GM12872 (cell line): ENCODE data around the gene CDH22.

ENCODE experiments used
- TF ChIP-seq, protein P1 (sequence below): IDR thresholded peaks from 3 replicates; pipeline ENCODE4 v1.5.1; 2011; ENCODE audit warnings: low read depth, mild to moderate bottlenecking, low read length, moderate library complexity; ENCODE audit not compliant: insufficient read depth

CDH22 gene

GRCh38 chr20:46242390-46242789 is 65.9 kb downstream of the CDH22 start:
- TF ChIP-seq, protein P1, sequence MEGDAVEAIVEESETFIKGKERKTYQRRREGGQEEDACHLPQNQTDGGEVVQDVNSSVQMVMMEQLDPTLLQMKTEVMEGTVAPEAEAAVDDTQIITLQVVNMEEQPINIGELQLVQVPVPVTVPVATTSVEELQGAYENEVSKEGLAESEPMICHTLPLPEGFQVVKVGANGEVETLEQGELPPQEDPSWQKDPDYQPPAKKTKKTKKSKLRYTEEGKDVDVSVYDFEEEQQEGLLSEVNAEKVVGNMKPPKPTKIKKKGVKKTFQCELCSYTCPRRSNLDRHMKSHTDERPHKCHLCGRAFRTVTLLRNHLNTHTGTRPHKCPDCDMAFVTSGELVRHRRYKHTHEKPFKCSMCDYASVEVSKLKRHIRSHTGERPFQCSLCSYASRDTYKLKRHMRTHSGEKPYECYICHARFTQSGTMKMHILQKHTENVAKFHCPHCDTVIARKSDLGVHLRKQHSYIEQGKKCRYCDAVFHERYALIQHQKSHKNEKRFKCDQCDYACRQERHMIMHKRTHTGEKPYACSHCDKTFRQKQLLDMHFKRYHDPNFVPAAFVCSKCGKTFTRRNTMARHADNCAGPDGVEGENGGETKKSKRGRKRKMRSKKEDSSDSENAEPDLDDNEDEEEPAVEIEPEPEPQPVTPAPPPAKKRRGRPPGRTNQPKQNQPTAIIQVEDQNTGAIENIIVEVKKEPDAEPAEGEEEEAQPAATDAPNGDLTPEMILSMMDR: no peak

- TF ChIP-seq, protein P1: no peak
These were observed 67.4 kb downstream of the CDH22 start for GRCh38 chr20:46240881-46241280.

GRCh38 chr20:46240065-46240464 is 68.2 kb downstream of the CDH22 start:
- TF ChIP-seq, protein P1: no peak

DNA sequence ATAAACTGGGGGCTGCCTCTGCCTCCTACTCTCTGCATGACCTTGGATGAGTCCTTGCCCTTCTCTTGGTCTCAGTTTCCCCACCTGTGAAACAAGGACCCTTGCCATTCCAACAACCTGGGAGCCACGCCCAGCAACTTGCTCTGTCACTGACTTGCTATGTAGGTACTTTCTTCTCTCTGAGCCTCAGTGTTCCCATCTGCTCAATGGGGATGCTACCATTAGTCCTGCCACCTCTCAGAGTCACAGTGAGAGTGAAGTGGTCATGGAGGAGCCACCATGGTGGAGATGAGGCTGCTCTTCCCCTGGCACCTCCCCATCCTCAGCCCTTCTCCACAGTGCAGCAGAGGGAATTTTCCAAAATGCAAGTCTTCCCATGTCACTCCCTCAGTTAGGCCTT is 70.6 kb downstream of the CDH22 start:
- TF ChIP-seq, protein P1: no peak

DNA sequence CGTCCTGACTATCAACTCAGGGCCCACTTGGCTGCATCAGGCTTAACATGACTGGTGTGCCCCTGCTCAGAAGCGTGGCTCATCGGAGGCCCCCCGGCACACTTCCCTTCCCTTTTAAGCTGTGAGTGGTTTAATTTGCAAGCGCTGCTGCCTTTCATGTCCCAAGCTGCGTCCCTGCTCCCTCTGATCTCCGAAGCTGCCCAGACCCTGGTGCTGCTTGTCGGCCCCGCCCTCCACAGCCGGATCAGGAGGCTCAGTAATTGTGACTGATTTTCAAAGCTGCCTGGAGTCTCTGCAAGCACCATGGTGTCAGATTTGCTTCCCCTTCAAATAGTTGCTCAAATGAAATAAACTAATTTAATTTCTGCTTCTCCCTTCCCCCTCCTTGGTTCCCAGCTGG is 71.1 kb downstream of the CDH22 start:
- TF ChIP-seq, protein P1: no peak

GRCh38 chr20:46235077-46235476 is 73.2 kb downstream of the CDH22 start:
- TF ChIP-seq, protein P1: no peak

- TF ChIP-seq, protein P1: no peak
These were observed 74.6 kb downstream of the CDH22 start for GRCh38 chr20:46233701-46234100.

DNA sequence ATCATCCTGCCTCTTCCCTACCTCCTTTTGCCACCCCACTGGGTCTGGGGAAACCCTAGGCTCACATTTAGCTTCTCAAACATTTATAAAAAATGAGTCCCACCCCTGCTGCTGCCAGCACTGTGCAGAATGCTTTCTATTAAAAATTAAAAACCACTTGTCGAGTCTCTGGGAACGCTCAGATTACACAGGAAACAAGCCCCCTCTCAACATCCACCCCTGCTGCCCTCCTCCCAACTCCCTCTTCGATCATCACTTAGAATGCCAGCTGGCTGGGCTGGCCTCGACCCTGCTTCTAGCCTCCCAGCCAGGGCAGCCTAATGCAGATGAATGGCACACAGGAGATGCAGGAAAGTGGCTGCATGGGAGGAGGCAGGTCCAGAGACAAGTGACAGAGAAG is 75.8 kb downstream of the CDH22 start:
- TF ChIP-seq, protein P1: no peak
